ENCODE measurements around the gene TOB1. TPM values are rescaled to one million over a fixed set of nuclear protein-coding genes. Genes with fewer than 3 reads are reported as not detected.

Gene TOB1
- polyA plus RNA-seq, 1 donor (not counting 4 experiments of a cell fraction or from before 2014, with no cell fraction given) = 64.4 TPM

GRCh38 chr17:50813583-50813982, 52.6 kb downstream of the TOB1 start:
- no peak overlapping the region for H3K9ac ChIP-seq (ENCODE audit: control insufficient read depth, extremely low read depth, insufficient read depth, low read length)
- H3K9me1 ChIP-seq (ENCODE audit: control insufficient read depth, extremely low read depth, insufficient read depth, low read length) = no peaks in the 10 kb centered on the region
- H2AFZ ChIP-seq (ENCODE audit: control insufficient read depth, low read length) = no peak overlapping the region
- no peak overlapping the region for H3K4me3 ChIP-seq (ENCODE audit: control insufficient read depth in 2 of 3, extremely low read depth in 1 of 3, insufficient read depth in 2 of 3, low read depth in 1 of 3, low read length in 3 of 3)
- no peaks in the 10 kb centered on the region for H3K27me3 ChIP-seq (ENCODE audit: control insufficient read depth, extremely low read depth, insufficient read depth, low read length)
- H3K27ac ChIP-seq (ENCODE audit: control insufficient read depth, insufficient read depth, low read length) = no peak overlapping the region
- H3K9me3 ChIP-seq (ENCODE audit: control insufficient read depth, low read depth, low read length) = no peaks in the 10 kb centered on the region
- no peak for DNase-seq (ENCODE audit: low read depth, low spot score)
- no peaks in the 10 kb centered on the region for H3K79me2 ChIP-seq (ENCODE audit: control insufficient read depth, insufficient read depth, low read length)
- no peak for FAIRE-seq
- H3K4me1 ChIP-seq (ENCODE audit: control insufficient read depth, extremely low read depth, insufficient read depth, low read length) = peaks cover 20% of the 10 kb centered on the region
- TF ChIP-seq EZH2 (IDR thresholded peaks at IDR 0.05; ENCODE audit: low read length) (no peak), CTCF (optimal IDR thresholded peaks at IDR 0.05 in 1 of 3, IDR thresholded peaks at IDR 0.05 in 1 of 3, conservative IDR thresholded peaks at IDR 0.05 in 1 of 3; ENCODE audit: extremely low read depth in 1 of 3, insufficient read depth in 2 of 3, low read length in 3 of 3) (no peak)
- H3K4me2 ChIP-seq (ENCODE audit: control insufficient read depth, extremely low read depth, insufficient read depth, low read depth, low read length) = no peak overlapping the region
- dilution Hi-C loops (cut with MboI; ENCODE audit: extremely low pct_ligation_motif_present, low sequenced_read_pairs) = no loop called here
- no peaks in the 10 kb centered on the region for H3K36me3 ChIP-seq (ENCODE audit: control insufficient read depth in 2 of 2, extremely low read depth in 1 of 2, insufficient read depth in 2 of 2, low read length in 2 of 2)
- no peaks in the 10 kb centered on the region for H4K20me1 ChIP-seq (ENCODE audit: control insufficient read depth, extremely low read depth, insufficient read depth, low read length)

Other genes starting within 250 kb of the TOB1 start
- gene ABCC3, start 231.5 kb downstream of the TOB1 start, polyA plus RNA-seq = 39.6 to 61.6 TPM (median 41.7 TPM) in 3 replicates
- 19.3 to 39.8 TPM (median 32.7 TPM) in 3 replicates for gene ANKRD40, start 158.4 kb downstream of the TOB1 start, polyA plus RNA-seq
- 47.8 to 92.4 TPM (median 53.3 TPM) in 3 replicates for gene LUC7L3, start 146.8 kb downstream of the TOB1 start, polyA plus RNA-seq
- not detected in 3 replicates for gene ANKRD40CL, start 98.8 kb downstream of the TOB1 start, polyA plus RNA-seq
- not detected in 3 replicates for gene WFIKKN2, start 30.8 kb downstream of the TOB1 start, polyA plus RNA-seq